WTC11 (cell line): ENCODE measurements around the gene APBB3. TPM values are rescaled to one million over a fixed set of nuclear protein-coding genes. Genes with fewer than 3 reads are reported as not detected.

Experiments
- ATAC-seq: fragments of 200-7000 bp; cut with Tn5 transposase; 2 replicates; pipeline ENCODE4 v1.10.0; 2021; ENCODE audit warnings: mild to moderate bottlenecking, moderate library complexity
- CTCF ChIA-PET: fragments of 300-600 bp; sonication (Branson Sonifier 250); formaldehyde crosslinking; loops from one replicate; lab custom pipeline; 2021; ENCODE audit warnings: antibody characterized with exemption; lab: Charles Lee
- POLR2A ChIA-PET: fragments of 350-600 bp; sonication (Branson Sonifier 250); formaldehyde crosslinking; loops from one replicate; lab custom pipeline; 2021; ENCODE audit warnings: antibody characterized with exemption; lab: Charles Lee
- DNase-seq: peaks from one replicate; pipeline ENCODE4 v3.0.0; 2021; ENCODE audit warnings: low spot score
- H3K27ac Mint-ChIP-seq: 2 replicates; pipeline ENCODE4 v1.8.0; 2021; ENCODE audit warnings: mixed read lengths
- H3K27me3 Mint-ChIP-seq: 2 replicates; pipeline ENCODE4 v1.8.0; 2021; ENCODE audit warnings: low read depth, mild to moderate bottlenecking, moderate library complexity, mixed read lengths
- H3K36me3 Mint-ChIP-seq: 2 replicates; pipeline ENCODE4 v1.8.0; 2021; ENCODE audit warnings: mixed read lengths
- H3K4me1 Mint-ChIP-seq: 2 replicates; pipeline ENCODE4 v1.8.0; 2022; ENCODE audit warnings: mixed read lengths
- H3K4me3 Mint-ChIP-seq: 2 replicates; pipeline ENCODE4 v1.8.0; 2021; ENCODE audit warnings: mild to moderate bottlenecking, moderate library complexity, mixed read lengths
- H3K9me3 Mint-ChIP-seq: 2 replicates; pipeline ENCODE4 v1.8.0; 2021; ENCODE audit warnings: mixed read lengths
- ATF6 ChIP-seq: sonication (generic); formaldehyde crosslinking; IDR thresholded peaks from 2 replicates; pipeline ENCODE4 v1.8.1; 2023; ENCODE audit warnings: mild to moderate bottlenecking, missing genetic modification reagents
- CBFB ChIP-seq: sonication (generic); formaldehyde crosslinking; IDR thresholded peaks from 2 replicates; pipeline ENCODE4 v1.8.1; 2022; ENCODE audit warnings: mild to moderate bottlenecking, low read depth, missing genetic modification reagents
- ELF4 ChIP-seq: sonication (generic); formaldehyde crosslinking; IDR thresholded peaks from 2 replicates; pipeline ENCODE4 v1.8.1; 2022; ENCODE audit warnings: low read depth, mild to moderate bottlenecking, moderate library complexity, missing genetic modification reagents
- EMX1 ChIP-seq: fragments of 250-450 bp; sonication (Bioruptor Pico); IDR thresholded peaks from 2 replicates; pipeline ENCODE4 v1.8.0; 2021; ENCODE audit warnings: mild to moderate bottlenecking
- FOXJ3 ChIP-seq: sonication (generic); formaldehyde crosslinking; IDR thresholded peaks from 2 replicates; pipeline ENCODE4 v1.9.0; 2021; ENCODE audit warnings: missing genetic modification reagents, mild to moderate bottlenecking, borderline replicate concordance
- FOXP1 ChIP-seq: sonication (generic); formaldehyde crosslinking; IDR thresholded peaks from 2 replicates; pipeline ENCODE4 v1.8.0; 2022; ENCODE audit warnings: missing genetic modification reagents, mild to moderate bottlenecking, moderate library complexity, borderline replicate concordance
- GABPB1 ChIP-seq: sonication (generic); formaldehyde crosslinking; IDR thresholded peaks from 2 replicates; pipeline ENCODE4 v1.8.1; 2023; ENCODE audit warnings: mild to moderate bottlenecking, missing genetic modification reagents
- HMGXB4 ChIP-seq: sonication (generic); formaldehyde crosslinking; IDR thresholded peaks from 2 replicates; pipeline ENCODE4 v1.8.1; 2023; ENCODE audit warnings: mild to moderate bottlenecking, moderate library complexity, missing genetic modification reagents
- MXD4 ChIP-seq: fragments of 250-450 bp; sonication (Bioruptor Pico); IDR thresholded peaks from 2 replicates; pipeline ENCODE4 v1.8.0; 2021; ENCODE audit warnings: mild to moderate bottlenecking, moderate library complexity, borderline replicate concordance
- NFE2L1 ChIP-seq: sonication (generic); formaldehyde crosslinking; IDR thresholded peaks from 2 replicates; pipeline ENCODE4 v1.8.1; 2023; ENCODE audit warnings: missing genetic modification reagents
- NR1H2 ChIP-seq: sonication (generic); formaldehyde crosslinking; IDR thresholded peaks from 2 replicates; pipeline ENCODE4 v1.9.0; 2021; ENCODE audit warnings: mild to moderate bottlenecking, moderate library complexity, missing genetic modification reagents
- NR2C2 ChIP-seq: sonication (generic); formaldehyde crosslinking; IDR thresholded peaks from 2 replicates; pipeline ENCODE4 v1.8.0; 2022; ENCODE audit warnings: mild to moderate bottlenecking, missing genetic modification reagents
- NR3C1 ChIP-seq: sonication (generic); formaldehyde crosslinking; conservative IDR thresholded peaks from 2 replicates; pipeline ENCODE4 v1.8.1; 2023; ENCODE audit warnings: low read depth, mild to moderate bottlenecking, missing genetic modification reagents
- PRDM15 ChIP-seq: sonication (generic); formaldehyde crosslinking; IDR thresholded peaks from 2 replicates; pipeline ENCODE4 v1.8.0; 2022; ENCODE audit warnings: missing genetic modification reagents
- PRRX2 ChIP-seq: fragments of 250-450 bp; sonication (Bioruptor Pico); IDR thresholded peaks from 2 replicates; pipeline ENCODE4 v1.8.0; 2021; ENCODE audit warnings: mild to moderate bottlenecking
- SOX15 ChIP-seq: fragments of 250-450 bp; sonication (Bioruptor Pico); IDR thresholded peaks from 2 replicates; pipeline ENCODE4 v1.9.0; 2021; ENCODE audit warnings: mild to moderate bottlenecking
- TCF7 ChIP-seq: sonication (generic); formaldehyde crosslinking; IDR thresholded peaks from 2 replicates; pipeline ENCODE4 v1.8.0; 2022; ENCODE audit warnings: mild to moderate bottlenecking, low read depth, missing genetic modification reagents, moderate library complexity
- ZBTB43 ChIP-seq: sonication (generic); formaldehyde crosslinking; IDR thresholded peaks from 2 replicates; pipeline ENCODE4 v1.8.1; 2023; ENCODE audit warnings: mild to moderate bottlenecking, missing genetic modification reagents
- ZNF512 ChIP-seq: sonication (generic); formaldehyde crosslinking; IDR thresholded peaks from 2 replicates; pipeline ENCODE4 v1.8.1; 2022; ENCODE audit warnings: missing genetic modification reagents, borderline replicate concordance
- total RNA-seq: library from RNA; stranded (reverse); gene quantifications from 3 replicates; pipeline ENCODE4 v1.2.3, GENCODE V29; 2021
- TF ChIP-seq, protein P1 (sequence below): sonication (generic); formaldehyde crosslinking; IDR thresholded peaks from 2 replicates; pipeline ENCODE4 v1.8.0; 2023; ENCODE audit warnings: missing genetic modification reagents, mild to moderate bottlenecking, borderline replicate concordance

APBB3 gene
- total RNA-seq, 1 experiment from 2014 or later, result 25.9 TPM

- ChIA-PET CTCF (interaction anchor here (1.3 to 1.8 kb wide), 2 partner anchors 23 to 65 kb away, joined by 3 to 5 read pairs; partner anchors contain the start of gene EIF4EBP3), POLR2A (interaction anchor here (1.1 kb wide), 1 partner anchor 78 kb away, joined by 3 read pairs; the partner anchor contains the start of gene IK)
- Mint-ChIP-seq H3K4me3 (no peak overlapping the region), H3K27ac (no peak overlapping the region), H3K27me3 (peaks cover 5% of the 10 kb centered on the region), H3K36me3 (peaks cover 15% of the 10 kb centered on the region), H3K4me1 (peaks cover 9% of the 10 kb centered on the region), H3K9me3 (no peaks in the 10 kb centered on the region)
- TF ChIP-seq NFE2L1, result no peak
- ATAC-seq (no peak), DNase-seq (no peak)
Observed at GRCh38 chr5:140570058-140570457, 5.7 kb upstream of the APBB3 start.

- no peak for ATAC-seq
- POLR2A ChIA-PET, result interaction anchor here (0.9 to 1.1 kb wide), 2 partner anchors 11 to 79 kb away, joined by 3 read pairs; partner anchors contain the start of gene IK
- TF ChIP-seq EMX1 (CRISPR knock-in tag) (no peak), FOXJ3 (CRISPR knock-in tag) (no peak), FOXP1 (CRISPR knock-in tag) (no peak), NR3C1 (no peak), TCF7 (no peak), NR2C2 (no peak), ATF6 (CRISPR knock-in tag) (no peak), ZBTB43 (no peak), CBFB (CRISPR knock-in tag) (no peak), ELF4 (no peak), HMGXB4 (no peak), ZNF512 (CRISPR knock-in tag) (no peak), GABPB1 (CRISPR knock-in tag) (no peak), SOX15 (CRISPR knock-in tag) (no peak), PRDM15 (CRISPR knock-in tag) (no peak), MXD4 (CRISPR knock-in tag) (no peak), NR1H2 (CRISPR knock-in tag) (no peak), PRRX2 (CRISPR knock-in tag) (no peak)
- TF ChIP-seq, protein P1, sequence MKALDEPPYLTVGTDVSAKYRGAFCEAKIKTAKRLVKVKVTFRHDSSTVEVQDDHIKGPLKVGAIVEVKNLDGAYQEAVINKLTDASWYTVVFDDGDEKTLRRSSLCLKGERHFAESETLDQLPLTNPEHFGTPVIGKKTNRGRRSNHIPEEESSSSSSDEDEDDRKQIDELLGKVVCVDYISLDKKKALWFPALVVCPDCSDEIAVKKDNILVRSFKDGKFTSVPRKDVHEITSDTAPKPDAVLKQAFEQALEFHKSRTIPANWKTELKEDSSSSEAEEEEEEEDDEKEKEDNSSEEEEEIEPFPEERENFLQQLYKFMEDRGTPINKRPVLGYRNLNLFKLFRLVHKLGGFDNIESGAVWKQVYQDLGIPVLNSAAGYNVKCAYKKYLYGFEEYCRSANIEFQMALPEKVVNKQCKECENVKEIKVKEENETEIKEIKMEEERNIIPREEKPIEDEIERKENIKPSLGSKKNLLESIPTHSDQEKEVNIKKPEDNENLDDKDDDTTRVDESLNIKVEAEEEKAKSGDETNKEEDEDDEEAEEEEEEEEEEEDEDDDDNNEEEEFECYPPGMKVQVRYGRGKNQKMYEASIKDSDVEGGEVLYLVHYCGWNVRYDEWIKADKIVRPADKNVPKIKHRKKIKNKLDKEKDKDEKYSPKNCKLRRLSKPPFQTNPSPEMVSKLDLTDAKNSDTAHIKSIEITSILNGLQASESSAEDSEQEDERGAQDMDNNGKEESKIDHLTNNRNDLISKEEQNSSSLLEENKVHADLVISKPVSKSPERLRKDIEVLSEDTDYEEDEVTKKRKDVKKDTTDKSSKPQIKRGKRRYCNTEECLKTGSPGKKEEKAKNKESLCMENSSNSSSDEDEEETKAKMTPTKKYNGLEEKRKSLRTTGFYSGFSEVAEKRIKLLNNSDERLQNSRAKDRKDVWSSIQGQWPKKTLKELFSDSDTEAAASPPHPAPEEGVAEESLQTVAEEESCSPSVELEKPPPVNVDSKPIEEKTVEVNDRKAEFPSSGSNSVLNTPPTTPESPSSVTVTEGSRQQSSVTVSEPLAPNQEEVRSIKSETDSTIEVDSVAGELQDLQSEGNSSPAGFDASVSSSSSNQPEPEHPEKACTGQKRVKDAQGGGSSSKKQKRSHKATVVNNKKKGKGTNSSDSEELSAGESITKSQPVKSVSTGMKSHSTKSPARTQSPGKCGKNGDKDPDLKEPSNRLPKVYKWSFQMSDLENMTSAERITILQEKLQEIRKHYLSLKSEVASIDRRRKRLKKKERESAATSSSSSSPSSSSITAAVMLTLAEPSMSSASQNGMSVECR, result no peak
Observed at GRCh38 chr5:140569197-140569596, 4.8 kb upstream of the APBB3 start.

More at GRCh38 chr5:140569197-140569596, 4.8 kb upstream of the APBB3 start:
- CTCF ChIA-PET, result interaction anchor here (0.9 to 1.8 kb wide), 2 partner anchors 9 to 22 kb away, joined by 3 to 5 read pairs; partner anchors contain the start of gene EIF4EBP3
- Mint-ChIP-seq H3K4me3 (no peak overlapping the region), H3K36me3 (peaks cover 15% of the 10 kb centered on the region), H3K4me1 (peaks cover 13% of the 10 kb centered on the region), H3K27ac (no peak overlapping the region), H3K27me3 (peaks cover 5% of the 10 kb centered on the region), H3K9me3 (no peaks in the 10 kb centered on the region)
- DNase-seq, result no peak
